Measurements from ENCODE around the gene SENP2.

SENP2 gene

DNA sequence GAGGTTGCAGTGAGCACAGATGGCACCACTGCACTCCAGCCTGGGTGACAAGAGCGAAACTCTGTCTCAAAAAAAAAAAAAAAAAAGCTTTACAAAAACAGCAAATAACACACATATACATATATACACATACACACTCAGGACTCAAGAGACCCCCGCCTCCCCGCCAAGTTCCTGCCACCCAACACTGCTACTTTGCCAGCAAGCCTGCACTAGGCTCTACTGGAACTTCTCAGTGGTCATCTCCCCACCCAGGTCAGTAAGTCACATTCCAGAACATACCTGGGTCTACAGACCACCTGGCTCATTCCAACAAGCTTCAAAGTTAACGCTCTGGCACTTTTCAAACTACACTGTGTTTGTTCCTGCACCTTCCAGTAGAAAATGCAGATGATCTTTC is 62.3 kb downstream of the SENP2 start:
- Histone ChIP-seq H2BK120ac (ENCODE audit: low read depth, low read length) (no peak overlapping the region), H2BK15ac (replicated peaks; ENCODE audit: low read depth) (no peak overlapping the region), H3K79me2 (ENCODE audit: control insufficient read depth, insufficient read depth, low read length) (no peaks in the 10 kb centered on the region), H3K36me3 (ENCODE audit: control insufficient read depth, insufficient read depth, low read length) (peaks cover 18% of the 10 kb centered on the region), H3K23ac (ENCODE audit: low read length) (no peak overlapping the region), H4K5ac (ENCODE audit: low read length) (no peak overlapping the region), H3K79me1 (ENCODE audit: low read length) (no peaks in the 10 kb centered on the region), H3K18ac (ENCODE audit: low read length) (no peak overlapping the region), H4K8ac (ENCODE audit: low read depth, low read length) (no peak overlapping the region), H2AK5ac (ENCODE audit: low read length) (no peak overlapping the region), H3K9ac (ENCODE audit: low read length) (no peak overlapping the region), H3K4me1 (ENCODE audit: control insufficient read depth, low read depth, low read length) (no peaks in the 10 kb centered on the region), H3K4me3 (ENCODE audit: low read length) (no peak overlapping the region), H3K27me3 (ENCODE audit: insufficient read depth, low read length, poor library complexity) (no peaks in the 10 kb centered on the region), H3K4me2 (ENCODE audit: low read length) (no peak overlapping the region), H2BK5ac (ENCODE audit: low read length) (no peak overlapping the region), H3K27ac (ENCODE audit: low read depth, low read length) (no peak overlapping the region), H3K4ac (ENCODE audit: low read depth, low read length) (no peak overlapping the region), H3K56ac (ENCODE audit: low read length) (no peak overlapping the region)
- no peak for DNase-seq
- WGBS (ENCODE audit: extremely low coverage, insufficient coverage, low lambda C conversion rate), result no CpG with 5 or more reads among the region's 4 CpGs

GRCh38 chr3:185649414-185649813 is 63.3 kb downstream of the SENP2 start:
- Histone ChIP-seq H3K27me3 (ENCODE audit: insufficient read depth, low read length, poor library complexity) (no peaks in the 10 kb centered on the region), H3K4me3 (ENCODE audit: low read length) (no peak overlapping the region), H2AK5ac (ENCODE audit: low read length) (no peak overlapping the region), H3K79me2 (ENCODE audit: control insufficient read depth, insufficient read depth, low read length) (no peaks in the 10 kb centered on the region), H3K36me3 (ENCODE audit: control insufficient read depth, insufficient read depth, low read length) (peaks cover 20% of the 10 kb centered on the region), H4K8ac (ENCODE audit: low read depth, low read length) (no peak overlapping the region), H3K56ac (ENCODE audit: low read length) (no peak overlapping the region), H3K4me1 (ENCODE audit: control insufficient read depth, low read depth, low read length) (no peaks in the 10 kb centered on the region), H3K9ac (ENCODE audit: low read length) (no peak overlapping the region), H4K5ac (ENCODE audit: low read length) (no peak overlapping the region), H3K23ac (ENCODE audit: low read length) (no peak overlapping the region), H2BK120ac (ENCODE audit: low read depth, low read length) (no peak overlapping the region), H3K4ac (ENCODE audit: low read depth, low read length) (no peak overlapping the region), H3K18ac (ENCODE audit: low read length) (no peak overlapping the region), H2BK5ac (ENCODE audit: low read length) (no peak overlapping the region), H3K27ac (ENCODE audit: low read depth, low read length) (no peak overlapping the region), H3K79me1 (ENCODE audit: low read length) (no peaks in the 10 kb centered on the region), H2BK15ac (replicated peaks; ENCODE audit: low read depth) (no peak overlapping the region), H3K4me2 (ENCODE audit: low read length) (no peak overlapping the region)
- WGBS (ENCODE audit: extremely low coverage, insufficient coverage, low lambda C conversion rate), result no CpG with 5 or more reads among the region's 10 CpGs
- DNase-seq, result no peak

GRCh38 chr3:185651971-185652370 is 65.9 kb downstream of the SENP2 start:
- Histone ChIP-seq H2AK5ac (ENCODE audit: low read length) (no peak overlapping the region), H2BK5ac (ENCODE audit: low read length) (no peak overlapping the region), H3K4me3 (ENCODE audit: low read length) (no peak overlapping the region), H3K79me1 (ENCODE audit: low read length) (no peaks in the 10 kb centered on the region), H3K18ac (ENCODE audit: low read length) (no peak overlapping the region), H3K79me2 (ENCODE audit: control insufficient read depth, insufficient read depth, low read length) (no peaks in the 10 kb centered on the region), H3K27me3 (ENCODE audit: insufficient read depth, low read length, poor library complexity) (no peaks in the 10 kb centered on the region), H2BK120ac (ENCODE audit: low read depth, low read length) (no peak overlapping the region), H3K9ac (ENCODE audit: low read length) (no peak overlapping the region), H3K23ac (ENCODE audit: low read length) (no peak overlapping the region), H2BK15ac (replicated peaks; ENCODE audit: low read depth) (no peak overlapping the region), H4K8ac (ENCODE audit: low read depth, low read length) (no peak overlapping the region), H3K56ac (ENCODE audit: low read length) (no peak overlapping the region), H3K36me3 (ENCODE audit: control insufficient read depth, insufficient read depth, low read length) (peaks cover 15% of the 10 kb centered on the region), H3K27ac (ENCODE audit: low read depth, low read length) (no peak overlapping the region), H4K5ac (ENCODE audit: low read length) (no peak overlapping the region), H3K4me2 (ENCODE audit: low read length) (no peak overlapping the region), H3K4me1 (ENCODE audit: control insufficient read depth, low read depth, low read length) (no peaks in the 10 kb centered on the region), H3K4ac (ENCODE audit: low read depth, low read length) (no peak overlapping the region)
- no CpG with 5 or more reads among the region's 9 CpGs for WGBS (ENCODE audit: extremely low coverage, insufficient coverage, low lambda C conversion rate)
- no peak for DNase-seq

DNA sequence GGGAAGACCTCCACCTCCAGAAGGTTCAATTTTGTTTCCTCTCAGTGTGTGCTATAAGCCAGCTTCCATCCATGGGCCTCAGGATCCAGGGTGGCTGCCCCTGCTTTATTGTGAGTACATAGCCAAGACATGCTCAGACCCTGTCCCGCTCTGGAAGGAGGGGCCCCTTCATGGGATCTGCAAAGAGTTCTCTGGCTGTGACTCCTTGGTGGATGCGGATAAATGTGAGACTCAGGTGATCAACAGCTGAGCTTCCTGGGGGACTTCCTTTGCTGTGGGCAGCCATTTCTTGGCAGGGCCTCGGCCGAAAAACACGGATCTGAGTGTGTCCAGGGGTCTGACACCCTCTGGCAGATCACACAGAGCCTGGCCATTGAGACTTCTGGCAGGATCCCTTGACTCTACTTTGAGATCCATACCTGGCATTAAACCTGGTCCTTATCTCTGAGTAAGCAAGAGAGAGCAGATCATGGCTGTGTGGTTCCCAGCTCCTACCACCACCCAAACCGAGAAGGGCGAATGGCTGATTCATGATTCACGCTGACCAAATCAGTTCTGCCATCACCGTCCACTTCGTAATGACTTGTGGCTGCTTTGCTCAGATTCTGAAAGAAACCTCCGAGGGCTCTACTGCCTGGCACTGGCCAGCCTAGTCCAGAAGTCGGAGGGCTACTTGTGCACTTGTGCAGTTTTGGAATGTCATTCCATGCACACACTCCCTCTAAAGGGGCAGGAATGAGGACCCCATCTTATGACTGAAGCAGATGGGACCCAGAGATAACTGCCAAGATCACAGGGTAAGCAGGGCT is 68.1 kb downstream of the SENP2 start:
- no peak overlapping the region for H3K18ac ChIP-seq (ENCODE audit: low read length)
- no peak overlapping the region for H3K4me2 ChIP-seq (ENCODE audit: low read length)
- no peak overlapping the region for H2AK5ac ChIP-seq (ENCODE audit: low read length)
- no peak overlapping the region for H3K4ac ChIP-seq (ENCODE audit: low read depth, low read length)
- H3K4me3 ChIP-seq (ENCODE audit: low read length), result no peak overlapping the region
- no peak overlapping the region for H4K8ac ChIP-seq (ENCODE audit: low read depth, low read length)
- no peaks in the 10 kb centered on the region for H3K79me1 ChIP-seq (ENCODE audit: low read length)
- no peak overlapping the region for H3K27ac ChIP-seq (ENCODE audit: low read depth, low read length)
- H3K4me1 ChIP-seq (ENCODE audit: control insufficient read depth, low read depth, low read length), result no peaks in the 10 kb centered on the region
- H3K23ac ChIP-seq (ENCODE audit: low read length), result no peak overlapping the region
- no peak overlapping the region for H2BK120ac ChIP-seq (ENCODE audit: low read depth, low read length)
- H2BK5ac ChIP-seq (ENCODE audit: low read length), result no peak overlapping the region
- no peak for DNase-seq
- H3K36me3 ChIP-seq (ENCODE audit: control insufficient read depth, insufficient read depth, low read length), result peaks cover 19% of the 10 kb centered on the region
- H3K56ac ChIP-seq (ENCODE audit: low read length), result no peak overlapping the region
- no peak overlapping the region for H3K9ac ChIP-seq (ENCODE audit: low read length)
- no peak overlapping the region for H4K5ac ChIP-seq (ENCODE audit: low read length)
- H3K27me3 ChIP-seq (ENCODE audit: insufficient read depth, low read length, poor library complexity), result no peaks in the 10 kb centered on the region
- WGBS (ENCODE audit: extremely low coverage, insufficient coverage, low lambda C conversion rate), result no CpG with 5 or more reads among the region's 12 CpGs
- no peaks in the 10 kb centered on the region for H3K79me2 ChIP-seq (ENCODE audit: control insufficient read depth, insufficient read depth, low read length)
- no peak overlapping the region for H2BK15ac ChIP-seq (replicated peaks; ENCODE audit: low read depth)

DNA sequence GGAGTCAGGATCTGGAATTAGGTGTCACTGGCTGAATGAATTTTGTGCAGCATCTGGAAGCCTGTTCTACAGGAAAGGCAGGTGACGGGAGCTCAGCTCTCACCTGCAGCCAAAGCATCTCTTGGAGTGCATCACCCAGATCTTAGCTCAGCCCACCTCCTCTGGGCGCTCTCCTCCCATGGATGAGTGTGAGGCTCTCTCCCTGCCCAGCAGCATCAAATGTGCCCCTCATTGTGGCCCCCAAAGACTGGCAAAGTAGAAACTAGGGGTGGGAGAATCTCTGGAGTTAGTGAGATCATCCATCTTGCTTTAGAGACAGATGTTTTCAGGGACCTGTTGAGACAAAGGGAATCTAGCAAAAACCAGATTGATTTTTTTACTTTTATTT is 68.7 kb downstream of the SENP2 start:
- H2BK120ac ChIP-seq (ENCODE audit: low read depth, low read length), result no peak overlapping the region
- peaks cover 16% of the 10 kb centered on the region for H3K36me3 ChIP-seq (ENCODE audit: control insufficient read depth, insufficient read depth, low read length)
- H3K18ac ChIP-seq (ENCODE audit: low read length), result no peak overlapping the region
- no peak for DNase-seq
- H3K56ac ChIP-seq (ENCODE audit: low read length), result no peak overlapping the region
- no peaks in the 10 kb centered on the region for H3K27me3 ChIP-seq (ENCODE audit: insufficient read depth, low read length, poor library complexity)
- no peaks in the 10 kb centered on the region for H3K79me2 ChIP-seq (ENCODE audit: control insufficient read depth, insufficient read depth, low read length)
- WGBS (ENCODE audit: extremely low coverage, insufficient coverage, low lambda C conversion rate), result no CpG with 5 or more reads among the region's 2 CpGs
- H4K8ac ChIP-seq (ENCODE audit: low read depth, low read length), result no peak overlapping the region
- no peak overlapping the region for H3K23ac ChIP-seq (ENCODE audit: low read length)
- H4K5ac ChIP-seq (ENCODE audit: low read length), result no peak overlapping the region
- no peak overlapping the region for H2BK15ac ChIP-seq (replicated peaks; ENCODE audit: low read depth)
- no peak overlapping the region for H3K4me3 ChIP-seq (ENCODE audit: low read length)
- no peaks in the 10 kb centered on the region for H3K4me1 ChIP-seq (ENCODE audit: control insufficient read depth, low read depth, low read length)
- no peak overlapping the region for H3K9ac ChIP-seq (ENCODE audit: low read length)
- no peak overlapping the region for H3K4ac ChIP-seq (ENCODE audit: low read depth, low read length)
- no peaks in the 10 kb centered on the region for H3K79me1 ChIP-seq (ENCODE audit: low read length)
- no peak overlapping the region for H2AK5ac ChIP-seq (ENCODE audit: low read length)
- no peak overlapping the region for H2BK5ac ChIP-seq (ENCODE audit: low read length)
- H3K4me2 ChIP-seq (ENCODE audit: low read length), result no peak overlapping the region
- no peak overlapping the region for H3K27ac ChIP-seq (ENCODE audit: low read depth, low read length)

All from mesendoderm (in vitro differentiated cells).